Endodermal cell (in vitro differentiated cells): ENCODE measurements around the gene ANKH. TPM values are rescaled to one million over a fixed set of nuclear protein-coding genes. Genes with fewer than 3 reads are reported as not detected.

Experiments used
- DNase-seq: peaks from one replicate; pipeline ENCODE4 v3.0.0-alpha.2; 2017
- H3K27ac ChIP-seq: 2 replicates; pipeline ENCODE4 v1.5.1; 2013; ENCODE audit warnings: mild to moderate bottlenecking, low read depth, low read length, moderate library complexity
- H3K27me3 ChIP-seq: 2 replicates; pipeline ENCODE4 v1.6.1; 2013; ENCODE audit warnings: mild to moderate bottlenecking, low read length, moderate library complexity; ENCODE audit not compliant: insufficient read depth, control insufficient read depth, poor library complexity, severe bottlenecking
- H3K36me3 ChIP-seq: 2 replicates; pipeline ENCODE4 v1.7.0; 2013; ENCODE audit warnings: mild to moderate bottlenecking, low read length, moderate library complexity; ENCODE audit not compliant: control insufficient read depth, insufficient read depth
- H3K4me1 ChIP-seq: one replicate; pipeline ENCODE4 v1.7.0; 2013; ENCODE audit warnings: low read length; ENCODE audit not compliant: control insufficient read depth, insufficient read depth
- H3K4me3 ChIP-seq: 2 replicates; pipeline ENCODE4 v1.5.1; 2013; ENCODE audit warnings: mild to moderate bottlenecking, low read length, moderate library complexity
- H3K9ac ChIP-seq: 2 replicates; pipeline ENCODE4 v1.6.1; 2013; ENCODE audit warnings: mild to moderate bottlenecking, low read length, moderate library complexity; ENCODE audit not compliant: poor library complexity, severe bottlenecking; ENCODE audit errors: extremely low read depth
- H3K9me3 ChIP-seq: 2 replicates; pipeline ENCODE4 v1.6.1; 2013; ENCODE audit warnings: mild to moderate bottlenecking, low read length, moderate library complexity; ENCODE audit not compliant: control insufficient read depth
- H3K27ac Mint-ChIP-seq: 2 replicates; pipeline ENCODE4 v1.8.0; 2020; ENCODE audit warnings: mixed read lengths
- H3K27me3 Mint-ChIP-seq: 2 replicates; pipeline ENCODE4 v1.8.0; 2021; ENCODE audit warnings: mild to moderate bottlenecking, mixed read lengths; ENCODE audit not compliant: insufficient read depth
- H3K36me3 Mint-ChIP-seq: 2 replicates; pipeline ENCODE4 v1.8.0; 2020; ENCODE audit warnings: low read depth, mixed read lengths
- H3K4me1 Mint-ChIP-seq: 2 replicates; pipeline ENCODE4 v1.8.0; 2020; ENCODE audit warnings: mixed read lengths
- H3K4me3 Mint-ChIP-seq: 2 replicates; pipeline ENCODE4 v1.8.0; 2020; ENCODE audit warnings: mild to moderate bottlenecking, moderate library complexity, mixed read lengths
- H3K9me3 Mint-ChIP-seq: 2 replicates; pipeline ENCODE4 v1.8.0; 2020; ENCODE audit warnings: mild to moderate bottlenecking, mixed read lengths
- CTCF ChIP-seq: fragments of 200-600 bp; sonication (generic); conservative IDR thresholded peaks from 2 replicates; pipeline ENCODE4 v1.5.0; 2021; ENCODE audit warnings: antibody characterized with exemption, mild to moderate bottlenecking
- WGBS, 2 experiments: methylation state at CpG; one replicate each; pipeline versions ENCODE4 v1.1.5 to v1.1.7; 2013; ENCODE audit warnings: missing lambda C conversion rate in 2 of 2, mixed read lengths in 1 of 2; ENCODE audit not compliant: insufficient coverage in 1 of 2, insufficient read length in 1 of 2; 5-methylcytosine and 5-hydroxymethylcytosine counted together
- total RNA-seq, 2 donors: library from RNA; stranded (reverse); fragmentation: NEBNext Ultra II Directional in 1 of 2; extraction: Animal tissue kit (Norgen Biotek cat#: 25700) in 1 of 2; gene quantifications; 2 replicates in 1 of 2; 3 replicates in 1 of 2; pipeline ENCODE4 v1.2.1, GENCODE V29; 2021

The ANKH gene
- total RNA-seq, 2 donors from 2014 or later: 26.5 to 43.4 TPM

GRCh38 chr5:14893381-14893780, 21.8 kb upstream of the ANKH start:
- H3K4me3 ChIP-seq: no peak overlapping the region
- H3K27ac ChIP-seq: no peak overlapping the region
- H3K4me1 ChIP-seq: peaks cover 2% of the 10 kb centered on the region
- H3K36me3 ChIP-seq: no peaks in the 10 kb centered on the region
- Mint-ChIP-seq H3K27me3 (no peaks in the 10 kb centered on the region), H3K27ac (no peak overlapping the region), H3K4me3 (no peak overlapping the region), H3K9me3 (no peaks in the 10 kb centered on the region), H3K4me1 (peaks cover 4% of the 10 kb centered on the region), H3K36me3 (no peaks in the 10 kb centered on the region)
- H3K9ac ChIP-seq: no peak overlapping the region
- no peaks in the 10 kb centered on the region for H3K27me3 ChIP-seq
- TF ChIP-seq CTCF: no peak
- no peaks in the 10 kb centered on the region for H3K9me3 ChIP-seq
- no peak for DNase-seq

GRCh38 chr5:14890846-14891245, 19.3 kb upstream of the ANKH start:
- Histone ChIP-seq H3K9me3 (no peaks in the 10 kb centered on the region), H3K36me3 (no peaks in the 10 kb centered on the region), H3K4me3 (no peak overlapping the region), H3K4me1 (peaks cover 8% of the 10 kb centered on the region), H3K27ac (no peak overlapping the region), H3K27me3 (no peaks in the 10 kb centered on the region), H3K9ac (no peak overlapping the region)
- Mint-ChIP-seq H3K27me3 (no peaks in the 10 kb centered on the region), H3K36me3 (no peaks in the 10 kb centered on the region), H3K27ac (no peak overlapping the region), H3K9me3 (no peaks in the 10 kb centered on the region), H3K4me1 (peaks cover 13% of the 10 kb centered on the region), H3K4me3 (no peak overlapping the region)
- no peak for DNase-seq
- WGBS, 2 experiments: 83 to 91% methylated on average over 2 to 5 of the region's 5 CpGs
- TF ChIP-seq CTCF: no peak

- no peak overlapping the region for H3K27ac ChIP-seq
- H3K4me1 ChIP-seq: peaks cover 8% of the 10 kb centered on the region
- H3K9ac ChIP-seq: no peak overlapping the region
- H3K4me3 Mint-ChIP-seq: no peak overlapping the region
- 92 to 97% methylated on average over 2 to 4 of the region's 4 CpGs for WGBS, 2 experiments
- no peak overlapping the region for H3K27ac Mint-ChIP-seq
- TF ChIP-seq CTCF: no peak
- no peaks in the 10 kb centered on the region for H3K36me3 Mint-ChIP-seq
- DNase-seq: no peak
- H3K9me3 ChIP-seq: no peaks in the 10 kb centered on the region
- no peaks in the 10 kb centered on the region for H3K27me3 Mint-ChIP-seq
- H3K4me3 ChIP-seq: no peak overlapping the region
- peaks cover 13% of the 10 kb centered on the region for H3K4me1 Mint-ChIP-seq
- no peaks in the 10 kb centered on the region for H3K36me3 ChIP-seq
- H3K27me3 ChIP-seq: no peaks in the 10 kb centered on the region
- H3K9me3 Mint-ChIP-seq: peaks cover 1% of the 10 kb centered on the region
These were observed 12.6 kb upstream of the ANKH start for GRCh38 chr5:14884062-14884612.
